ENCODE data around the gene GYPB.
"Not testable (repeated sequence)": the region's sequence is repeated elsewhere in the genome, so short reads cannot be mapped to it uniquely, and the experiment has no call there.

GRCh38 chr4:144044936-144045335 is 25.8 kb upstream of the GYPB start:
- not testable (repeated sequence) for TF ChIP-seq CTCF, POLR2A (IDR thresholded peaks at IDR 0.05)
